Natural killer cell treated with Interleukin-12 subunit alpha and Interleukin-12 subunit beta and Interleukin-15 and Interleukin-18, amount 100 ng/mL, for 72 hours (primary cell): ENCODE results near the gene NEAT1. TPM values are rescaled to one million over a fixed set of nuclear protein-coding genes. Genes with fewer than 3 reads are reported as not detected.
"Not testable (repeated sequence)": the region's sequence is repeated elsewhere in the genome, so short reads cannot be mapped to it uniquely, and the experiment has no call there.

Source experiments
- ATAC-seq, 2 donors: fragments of 150-1000 bp; cut with Tn5 transposase in 1 of 2; sonication (Bioruptor Pico), chemical (Tn5 transposase) in 1 of 2; 2 replicates each; pipeline ENCODE4 v1.10.0; 2021
- DNase-seq: peaks from one replicate; pipeline ENCODE4 v3.0.0; 2022; ENCODE audit warnings: low spot score
- H3K27ac Mint-ChIP-seq, 2 donors: 1 replicate in 1 of 2; 2 replicates in 1 of 2; pipeline ENCODE4 v1.8.0; 2022; ENCODE audit warnings: mixed read lengths in 2 of 2, mild to moderate bottlenecking in 1 of 2, moderate library complexity in 1 of 2
- H3K27me3 Mint-ChIP-seq, 2 donors: 1 replicate in 1 of 2; 2 replicates in 1 of 2; pipeline ENCODE4 v1.8.0; 2022; ENCODE audit warnings: mixed read lengths in 2 of 2
- H3K36me3 Mint-ChIP-seq: one replicate; pipeline ENCODE4 v1.8.0; 2022; ENCODE audit warnings: mixed read lengths
- H3K4me1 Mint-ChIP-seq, 2 donors: 1 replicate in 1 of 2; 2 replicates in 1 of 2; pipeline ENCODE4 v1.8.0; 2022; ENCODE audit warnings: low read depth in 2 of 2, mixed read lengths in 2 of 2, mild to moderate bottlenecking in 1 of 2
- H3K4me3 Mint-ChIP-seq: one replicate; pipeline ENCODE4 v1.8.0; 2022; ENCODE audit warnings: mixed read lengths
- H3K9me3 Mint-ChIP-seq: 2 replicates; pipeline ENCODE4 v1.8.0; 2022; ENCODE audit warnings: mixed read lengths
- total RNA-seq, 2 donors: library from RNA; stranded (reverse); gene quantifications; one replicate each; pipeline ENCODE4 v1.2.3, GENCODE V29; 2022

The NEAT1 gene
- total RNA-seq, 2 donors from 2014 or later: 432 to 571 TPM

GRCh38 chr11:65444314-65445051 is 21.9 kb downstream of the NEAT1 start:
- Mint-ChIP-seq H3K4me1 (peaks cover 40 to 44% of the 10 kb centered on the region in 2 donors), H3K9me3 (no peaks in the 10 kb centered on the region), H3K27ac (peak overlapping the region; percentile 77 to 88), H3K27me3 (no peaks in the 10 kb centered on the region), H3K4me3 (no peak overlapping the region), H3K36me3 (no peaks in the 10 kb centered on the region)
- DNase-seq: no peak
- ATAC-seq: no peak

DNA sequence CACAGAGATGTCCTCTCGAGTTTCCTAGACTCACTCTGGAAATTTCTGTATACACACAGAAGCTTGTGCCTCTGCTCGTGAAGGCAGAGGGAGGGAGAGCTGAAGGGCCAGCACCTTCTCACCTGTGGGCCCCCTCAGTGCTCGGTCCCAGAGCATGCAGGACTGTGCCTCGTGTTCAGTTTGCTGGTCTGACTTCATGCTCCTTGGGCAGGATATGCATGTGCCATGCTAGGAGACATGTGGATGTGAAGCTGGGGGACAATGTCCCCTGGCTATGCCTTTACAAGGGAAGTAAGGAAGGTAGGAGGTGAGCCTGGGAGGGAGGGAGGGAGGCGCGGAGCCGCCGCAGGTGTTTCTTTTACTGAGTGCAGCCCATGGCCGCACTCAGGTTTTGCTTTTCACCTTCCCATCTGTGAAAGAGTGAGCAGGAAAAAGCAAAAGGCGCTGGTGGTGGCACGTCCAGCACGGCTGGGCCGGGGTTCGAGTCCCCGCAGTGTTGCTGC is 22.6 kb downstream of the NEAT1 start:
- Mint-ChIP-seq H3K36me3 (no peaks in the 10 kb centered on the region), H3K4me3 (no peak overlapping the region), H3K27me3 (no peaks in the 10 kb centered on the region), H3K27ac (peak overlapping the region in 1 of 2 donors; percentile 55), H3K9me3 (no peaks in the 10 kb centered on the region), H3K4me1 (peaks cover 33 to 40% of the 10 kb centered on the region in 2 donors)
- ATAC-seq (no peak), DNase-seq (no peak)

- peak overlapping the region; percentile 33 to 61 for H3K27ac Mint-ChIP-seq
- ATAC-seq: peak in 1 of 2 donors; percentile 15
- DNase-seq: no peak
- no peaks in the 10 kb centered on the region for H3K36me3 Mint-ChIP-seq
- no peak overlapping the region for H3K4me3 Mint-ChIP-seq
- H3K9me3 Mint-ChIP-seq: no peaks in the 10 kb centered on the region
- peaks cover 27 to 34% of the 10 kb centered on the region in 2 donors for H3K4me1 Mint-ChIP-seq
- H3K27me3 Mint-ChIP-seq: no peaks in the 10 kb centered on the region
Observed at GRCh38 chr11:65445604-65446445, 23.2 kb downstream of the NEAT1 start.

GRCh38 chr11:65446446-65447277 is 24.1 kb downstream of the NEAT1 start:
- Mint-ChIP-seq H3K36me3 (no peaks in the 10 kb centered on the region), H3K4me3 (no peak overlapping the region), H3K27ac (peak overlapping the region; percentile 33 to 61), H3K4me1 (peaks cover 20 to 28% of the 10 kb centered on the region in 2 donors), H3K9me3 (no peaks in the 10 kb centered on the region), H3K27me3 (no peaks in the 10 kb centered on the region)
- ATAC-seq: peak in 1 of 2 donors; percentile 11
- no peak for DNase-seq

- ATAC-seq (no peak), DNase-seq (no peak)
- Mint-ChIP-seq H3K27ac (peak overlapping the region in 1 of 2 donors; percentile 33), H3K4me1 (peaks cover 11 to 25% of the 10 kb centered on the region in 2 donors), H3K4me3 (no peak overlapping the region), H3K36me3 (no peaks in the 10 kb centered on the region), H3K9me3 (no peaks in the 10 kb centered on the region), H3K27me3 (no peaks in the 10 kb centered on the region)
Observed at GRCh38 chr11:65448074-65448417, 25.4 kb downstream of the NEAT1 start.

GRCh38 chr11:65448418-65449105 is 26.0 kb downstream of the NEAT1 start:
- peak overlapping the region in 1 of 2 donors; percentile 33 for H3K27ac Mint-ChIP-seq
- peaks cover 6 to 24% of the 10 kb centered on the region in 2 donors for H3K4me1 Mint-ChIP-seq
- no peak overlapping the region for H3K4me3 Mint-ChIP-seq
- no peaks in the 10 kb centered on the region for H3K27me3 Mint-ChIP-seq
- ATAC-seq (peak; percentile 20 to 32), DNase-seq (no peak)
- no peaks in the 10 kb centered on the region for H3K36me3 Mint-ChIP-seq
- H3K9me3 Mint-ChIP-seq: no peaks in the 10 kb centered on the region

DNA sequence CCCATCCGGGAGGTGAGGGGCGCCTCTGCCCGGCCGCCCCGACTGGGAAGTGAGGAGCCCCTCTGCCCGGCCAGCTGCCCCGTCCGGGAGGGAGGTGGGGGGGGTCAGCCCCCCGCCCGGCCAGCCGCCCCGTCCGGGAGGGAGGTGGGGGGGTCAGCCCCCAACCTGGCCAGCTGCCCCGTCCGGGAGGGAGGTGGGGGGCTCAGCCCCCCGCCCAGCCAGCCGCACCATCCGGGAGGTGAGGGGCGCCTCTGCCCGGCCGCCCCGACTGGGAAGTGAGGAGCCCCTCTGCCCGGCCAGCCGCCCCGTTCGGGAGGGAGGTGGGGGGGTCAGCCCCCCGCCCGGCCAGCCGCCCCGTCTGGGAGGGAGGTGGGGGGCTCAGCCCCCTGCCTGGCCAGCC is 28.7 kb downstream of the NEAT1 start:
- H3K4me3 Mint-ChIP-seq, DNase-seq, H3K27me3 Mint-ChIP-seq, H3K27ac Mint-ChIP-seq, H3K9me3 Mint-ChIP-seq, ATAC-seq, H3K36me3 Mint-ChIP-seq: not testable (repeated sequence)
- peaks cover 14 to 33% of the 10 kb centered on the region in 2 donors for H3K4me1 Mint-ChIP-seq

- DNase-seq, H3K9me3 Mint-ChIP-seq, H3K36me3 Mint-ChIP-seq, H3K27me3 Mint-ChIP-seq, H3K4me3 Mint-ChIP-seq, ATAC-seq: not testable (repeated sequence)
- H3K4me1 Mint-ChIP-seq: peaks cover 14 to 32% of the 10 kb centered on the region in 2 donors
- peak overlapping the region; percentile 67 to 73 for H3K27ac Mint-ChIP-seq
Observed at GRCh38 chr11:65452259-65452658, 29.7 kb downstream of the NEAT1 start.

GRCh38 chr11:65452806-65453490 is 30.4 kb downstream of the NEAT1 start:
- Mint-ChIP-seq H3K27ac (peak overlapping the region; percentile 67 to 73), H3K36me3 (no peaks in the 10 kb centered on the region), H3K27me3 (no peaks in the 10 kb centered on the region), H3K4me1 (peaks cover 14 to 32% of the 10 kb centered on the region in 2 donors), H3K4me3 (no peak overlapping the region), H3K9me3 (no peaks in the 10 kb centered on the region)
- ATAC-seq (no peak), DNase-seq (no peak)

- Mint-ChIP-seq H3K4me3 (peak overlapping the region; percentile 94), H3K36me3 (no peaks in the 10 kb centered on the region), H3K27me3 (no peaks in the 10 kb centered on the region), H3K9me3 (no peaks in the 10 kb centered on the region), H3K4me1 (peaks cover 16 to 32% of the 10 kb centered on the region in 2 donors), H3K27ac (peak overlapping the region; percentile 73 to 93)
- no peak for DNase-seq
- no peak for ATAC-seq
Observed at GRCh38 chr11:65454311-65454695, 31.7 kb downstream of the NEAT1 start.

DNA sequence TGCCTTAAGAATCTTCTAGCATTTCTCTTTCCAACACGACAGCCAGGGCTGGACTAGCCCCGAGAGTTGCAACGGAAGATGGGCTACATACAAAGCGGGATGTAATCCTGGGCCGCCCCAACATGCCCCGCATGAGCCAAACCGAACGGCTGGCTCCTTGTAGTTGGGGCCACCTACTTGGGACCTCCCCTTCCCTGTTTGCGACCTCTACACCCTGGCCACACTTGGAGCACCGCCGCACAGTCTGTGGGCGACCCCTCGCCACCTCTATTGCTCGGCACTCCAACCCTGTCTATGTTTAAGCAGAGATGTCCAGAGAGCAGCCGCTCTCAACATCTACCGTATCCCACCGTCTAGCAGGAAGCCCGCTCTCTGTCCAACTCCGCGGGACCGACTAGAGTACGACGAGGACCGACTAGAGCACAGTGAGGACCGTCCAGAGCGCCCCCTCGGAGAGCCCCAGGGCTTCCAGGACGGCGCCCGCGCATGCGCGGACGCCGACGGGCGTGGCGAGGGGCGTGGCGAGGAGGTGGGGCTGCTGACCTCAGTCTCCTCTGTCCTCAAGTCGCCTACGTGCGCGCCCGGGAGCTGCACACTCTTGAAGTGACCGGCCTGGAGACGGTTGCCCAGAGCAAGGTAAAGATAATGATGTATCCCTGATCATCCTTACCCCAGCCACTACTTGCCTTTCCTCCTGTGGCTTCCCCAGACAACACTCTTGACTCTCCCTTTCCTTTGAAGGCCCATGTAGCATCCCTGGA is 32.3 kb downstream of the NEAT1 start:
- peaks cover 21 to 37% of the 10 kb centered on the region in 2 donors for H3K4me1 Mint-ChIP-seq
- ATAC-seq (peak; percentile 97 to 98), DNase-seq (peak; percentile 91)
- peak overlapping the region; percentile 94 for H3K4me3 Mint-ChIP-seq
- H3K9me3 Mint-ChIP-seq: no peaks in the 10 kb centered on the region
- H3K27me3 Mint-ChIP-seq: peaks cover 0 to 3% of the 10 kb centered on the region in 2 donors
- peak overlapping the region; percentile 73 to 93 for H3K27ac Mint-ChIP-seq
- H3K36me3 Mint-ChIP-seq: no peaks in the 10 kb centered on the region

DNA sequence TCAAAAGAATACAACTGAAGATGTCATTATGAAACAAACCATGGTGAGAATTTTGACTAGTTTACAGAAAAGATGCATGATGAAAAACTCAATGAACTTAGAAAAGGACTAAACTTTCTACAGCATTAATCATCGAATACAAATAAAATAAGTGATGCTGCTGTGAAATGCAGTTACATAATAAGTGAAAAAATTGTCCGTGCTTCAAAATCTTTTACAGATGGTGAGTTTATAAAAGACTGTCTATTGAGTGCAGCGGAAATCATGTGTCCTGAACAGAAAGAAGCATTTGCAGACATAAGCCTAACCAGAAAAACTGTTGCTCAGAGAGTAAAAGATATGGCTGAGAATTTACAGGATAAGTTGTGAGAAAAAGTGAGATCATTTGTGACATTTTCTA is 33.8 kb downstream of the NEAT1 start:
- Mint-ChIP-seq H3K27ac (peak overlapping the region in 1 of 2 donors; percentile 39), H3K4me1 (peaks cover 26 to 39% of the 10 kb centered on the region in 2 donors), H3K36me3 (no peaks in the 10 kb centered on the region), H3K27me3 (peaks cover 0 to 3% of the 10 kb centered on the region in 2 donors), H3K4me3 (peak overlapping the region; percentile 15), H3K9me3 (no peaks in the 10 kb centered on the region)
- ATAC-seq: no peak
- no peak for DNase-seq
